ENCODE data around the gene AMER2. TPM values are rescaled to one million over a fixed set of nuclear protein-coding genes. Genes with fewer than 3 reads are reported as not detected.

The AMER2 gene
- total and polyA plus RNA-seq, 4 donors = 0.02 to 2.0 TPM; not detected in 2

DNA sequence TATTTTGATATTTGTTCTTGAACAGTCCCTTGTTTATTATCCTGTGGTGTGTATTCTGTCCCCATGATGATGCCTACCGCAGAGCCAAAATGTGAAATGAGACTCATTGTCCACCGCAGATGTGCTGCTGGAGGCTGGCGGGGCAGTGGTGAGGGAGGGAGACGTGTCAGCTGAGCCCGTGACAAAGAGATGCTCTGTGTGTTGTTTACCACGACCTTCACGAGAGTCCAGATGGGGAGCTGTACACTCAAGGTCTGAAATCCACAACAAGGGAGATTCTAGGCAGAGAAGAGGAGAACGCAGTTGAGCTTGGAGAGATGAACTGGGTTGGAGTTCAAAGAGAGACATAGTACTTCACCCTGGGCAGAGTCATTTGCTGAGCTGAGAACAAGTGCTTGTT, 20.8 kb upstream of the AMER2 start:
- no peak for DNase-seq
- peaks cover 0 to 4% (median 3%) of the 10 kb centered on the region in 3 donors for H3K27me3 ChIP-seq (ENCODE audit: control insufficient read depth in 3 of 3, insufficient read depth in 3 of 3, low read length in 2 of 3)
- ATAC-seq (ENCODE audit: insufficient read depth, low FRiP score) = no peak
- no peak overlapping the region for H3K27ac ChIP-seq (ENCODE audit: low read depth in 1 of 2, low read length in 1 of 2)
- no peaks in the 10 kb centered on the region for H3K36me3 ChIP-seq (ENCODE audit: control insufficient read depth in 4 of 4, insufficient read depth in 4 of 4, low read length in 4 of 4)
- TF ChIP-seq, protein P1, sequence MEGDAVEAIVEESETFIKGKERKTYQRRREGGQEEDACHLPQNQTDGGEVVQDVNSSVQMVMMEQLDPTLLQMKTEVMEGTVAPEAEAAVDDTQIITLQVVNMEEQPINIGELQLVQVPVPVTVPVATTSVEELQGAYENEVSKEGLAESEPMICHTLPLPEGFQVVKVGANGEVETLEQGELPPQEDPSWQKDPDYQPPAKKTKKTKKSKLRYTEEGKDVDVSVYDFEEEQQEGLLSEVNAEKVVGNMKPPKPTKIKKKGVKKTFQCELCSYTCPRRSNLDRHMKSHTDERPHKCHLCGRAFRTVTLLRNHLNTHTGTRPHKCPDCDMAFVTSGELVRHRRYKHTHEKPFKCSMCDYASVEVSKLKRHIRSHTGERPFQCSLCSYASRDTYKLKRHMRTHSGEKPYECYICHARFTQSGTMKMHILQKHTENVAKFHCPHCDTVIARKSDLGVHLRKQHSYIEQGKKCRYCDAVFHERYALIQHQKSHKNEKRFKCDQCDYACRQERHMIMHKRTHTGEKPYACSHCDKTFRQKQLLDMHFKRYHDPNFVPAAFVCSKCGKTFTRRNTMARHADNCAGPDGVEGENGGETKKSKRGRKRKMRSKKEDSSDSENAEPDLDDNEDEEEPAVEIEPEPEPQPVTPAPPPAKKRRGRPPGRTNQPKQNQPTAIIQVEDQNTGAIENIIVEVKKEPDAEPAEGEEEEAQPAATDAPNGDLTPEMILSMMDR (IDR thresholded peaks at IDR 0.05; ENCODE audit: control extremely low read depth, extremely low read depth) = no peak
- H3K9ac ChIP-seq (ENCODE audit: insufficient read depth in 1 of 2, low read length in 2 of 2) = no peak overlapping the region
- H3K9me3 ChIP-seq (ENCODE audit: control insufficient read depth in 4 of 4, insufficient read depth in 3 of 4, low read length in 3 of 4) = peaks cover 0 to 6% (median 0%) of the 10 kb centered on the region in 4 donors
- no peak overlapping the region for H3K4me3 ChIP-seq
- no peaks in the 10 kb centered on the region for H3K4me1 ChIP-seq (ENCODE audit: control insufficient read depth in 5 of 5, insufficient read depth in 5 of 5, low read length in 5 of 5)
- WGBS, 2 donors = 79 to 83% methylated on average over 8 of the region's 8 CpGs

DNA sequence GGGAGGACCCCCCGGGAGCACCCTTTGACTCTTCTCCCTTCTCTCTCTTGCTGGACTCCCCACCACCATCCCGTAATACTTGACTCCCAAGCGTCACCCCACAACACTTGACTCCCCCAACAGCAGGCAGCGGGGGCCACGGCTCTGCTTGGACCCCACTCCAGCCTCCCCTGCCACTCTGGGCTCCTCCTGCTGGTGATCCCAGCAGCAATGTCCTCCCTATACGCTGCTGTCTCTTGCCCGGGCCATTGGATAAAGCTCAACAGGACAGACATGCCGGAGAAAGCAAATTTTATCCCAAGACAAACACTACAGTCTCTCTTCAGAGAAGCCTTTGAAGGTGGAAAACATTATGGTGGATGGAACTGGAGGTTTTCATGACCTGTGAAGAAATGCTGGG, 20.4 kb upstream of the AMER2 start:
- H3K9ac ChIP-seq (ENCODE audit: insufficient read depth in 1 of 2, low read length in 2 of 2) = no peak overlapping the region
- DNase-seq (no peak), ATAC-seq (ENCODE audit: insufficient read depth, low FRiP score) (no peak)
- TF ChIP-seq, protein P1 (IDR thresholded peaks at IDR 0.05; ENCODE audit: control extremely low read depth, extremely low read depth) = no peak
- no peaks in the 10 kb centered on the region for H3K36me3 ChIP-seq (ENCODE audit: control insufficient read depth in 4 of 4, insufficient read depth in 4 of 4, low read length in 4 of 4)
- peaks cover 0 to 6% (median 0%) of the 10 kb centered on the region in 4 donors for H3K9me3 ChIP-seq (ENCODE audit: control insufficient read depth in 4 of 4, insufficient read depth in 3 of 4, low read length in 3 of 4)
- no peaks in the 10 kb centered on the region for H3K4me1 ChIP-seq (ENCODE audit: control insufficient read depth in 5 of 5, insufficient read depth in 5 of 5, low read length in 5 of 5)
- peaks cover 0 to 4% (median 3%) of the 10 kb centered on the region in 3 donors for H3K27me3 ChIP-seq (ENCODE audit: control insufficient read depth in 3 of 3, insufficient read depth in 3 of 3, low read length in 2 of 3)
- H3K27ac ChIP-seq (ENCODE audit: low read depth in 1 of 2, low read length in 1 of 2) = no peak overlapping the region
- 84 to 92% methylated on average over 8 of the region's 8 CpGs for WGBS, 2 donors
- no peak overlapping the region for H3K4me3 ChIP-seq

DNA sequence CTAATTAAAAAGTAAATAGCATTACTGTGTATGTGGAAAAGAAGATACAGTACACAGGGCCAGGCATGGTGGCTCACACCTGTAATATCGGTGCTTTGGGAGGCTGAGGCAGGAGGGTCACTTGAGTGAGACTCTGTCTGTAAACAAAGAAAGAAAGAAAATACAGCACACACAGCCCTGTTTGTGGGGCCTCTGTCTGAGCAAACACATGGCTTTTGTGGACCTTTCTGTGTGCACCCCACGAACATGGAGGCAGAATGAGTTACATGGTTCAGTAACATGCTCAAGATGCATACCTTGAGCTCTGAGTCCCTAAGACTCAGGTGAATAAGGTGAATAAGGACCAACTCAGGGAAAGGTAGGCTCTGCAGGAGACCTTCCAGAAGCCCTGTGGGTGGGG, 20.0 kb upstream of the AMER2 start:
- Histone ChIP-seq H3K9ac (ENCODE audit: insufficient read depth in 1 of 2, low read length in 2 of 2) (no peak overlapping the region), H3K36me3 (ENCODE audit: control insufficient read depth in 4 of 4, insufficient read depth in 4 of 4, low read length in 4 of 4) (no peaks in the 10 kb centered on the region), H3K9me3 (ENCODE audit: control insufficient read depth in 4 of 4, insufficient read depth in 3 of 4, low read length in 3 of 4) (peaks cover 0 to 7% (median 0%) of the 10 kb centered on the region in 4 donors), H3K27me3 (ENCODE audit: control insufficient read depth in 3 of 3, insufficient read depth in 3 of 3, low read length in 2 of 3) (peaks cover 0 to 4% (median 3%) of the 10 kb centered on the region in 3 donors), H3K27ac (ENCODE audit: low read depth in 1 of 2, low read length in 1 of 2) (no peak overlapping the region), H3K4me1 (ENCODE audit: control insufficient read depth in 5 of 5, insufficient read depth in 5 of 5, low read length in 5 of 5) (no peaks in the 10 kb centered on the region), H3K4me3 (no peak overlapping the region)
- 83 to 93% methylated on average over 2 of the region's 2 CpGs for WGBS, 2 donors
- no peak for DNase-seq
- TF ChIP-seq, protein P1 (IDR thresholded peaks at IDR 0.05; ENCODE audit: control extremely low read depth, extremely low read depth) = no peak
- ATAC-seq (ENCODE audit: insufficient read depth, low FRiP score) = no peak

DNA sequence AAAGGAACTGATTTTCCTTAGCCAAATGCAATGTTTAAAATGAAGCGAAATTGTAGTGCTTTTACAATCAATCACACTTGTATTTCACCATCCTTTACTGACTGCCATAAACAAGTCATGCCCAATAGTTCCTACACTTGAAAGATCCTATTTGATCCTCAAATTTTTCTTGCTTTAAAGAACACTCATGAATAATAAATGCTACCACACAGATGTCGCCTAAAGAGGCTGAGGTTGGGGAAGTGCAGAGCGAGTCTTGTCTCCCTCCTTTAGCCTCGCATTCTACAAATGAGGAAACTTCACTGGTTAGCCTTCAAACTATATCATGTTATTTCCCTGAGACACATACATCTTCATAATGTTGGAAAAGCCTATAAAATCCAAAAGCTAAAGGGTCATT, 18.7 kb upstream of the AMER2 start:
- WGBS, 2 donors = 49 to 69% methylated on average over 4 of the region's 4 CpGs
- DNase-seq = no peak
- TF ChIP-seq, protein P1 (IDR thresholded peaks at IDR 0.05; ENCODE audit: control extremely low read depth, extremely low read depth) = no peak

More for the DNA sequence above, 18.7 kb upstream of the AMER2 start:
- ATAC-seq (ENCODE audit: insufficient read depth, low FRiP score) = no peak
- Histone ChIP-seq H3K4me1 (ENCODE audit: control insufficient read depth in 5 of 5, insufficient read depth in 5 of 5, low read length in 5 of 5) (no peaks in the 10 kb centered on the region), H3K4me3 (no peak overlapping the region), H3K9ac (ENCODE audit: insufficient read depth in 1 of 2, low read length in 2 of 2) (no peak overlapping the region), H3K36me3 (ENCODE audit: control insufficient read depth in 4 of 4, insufficient read depth in 4 of 4, low read length in 4 of 4) (no peaks in the 10 kb centered on the region), H3K9me3 (ENCODE audit: control insufficient read depth in 4 of 4, insufficient read depth in 3 of 4, low read length in 3 of 4) (peaks cover 0 to 7% (median 0%) of the 10 kb centered on the region in 4 donors), H3K27ac (ENCODE audit: low read depth in 1 of 2, low read length in 1 of 2) (no peak overlapping the region), H3K27me3 (ENCODE audit: control insufficient read depth in 3 of 3, insufficient read depth in 3 of 3, low read length in 2 of 3) (peaks cover 0 to 5% (median 3%) of the 10 kb centered on the region in 3 donors)

Data from lung (tissue), 12 donors.